ENCODE data around the gene CPVL. TPM values are rescaled to one million over a fixed set of nuclear protein-coding genes. Genes with fewer than 3 reads are reported as not detected.
A peak's percentile ranks its signal among the peaks of the same experiment; 100 is the strongest.
"Not testable (repeated sequence)": the region's sequence is repeated elsewhere in the genome, so short reads cannot be mapped to it uniquely, and the experiment has no call there.

Gene CPVL
- polyA plus RNA-seq, 6 donors from 2014 or later, result 0.82 to 5.5 (median 2.0) TPM

GRCh38 chr7:29109358-29109757 is 37.0 kb downstream of the CPVL start:
- Mint-ChIP-seq H3K4me3 (peak overlapping the region in 1 of 8 donors; percentile 53), H3K9me3 (peaks cover 0 to 6% (median 0%) of the 10 kb centered on the region in 7 donors), H3K27ac (no peak overlapping the region), H3K36me3 (no peaks in the 10 kb centered on the region), H3K4me1 (peaks cover 0 to 10% (median 4%) of the 10 kb centered on the region in 3 donors), H3K27me3 (peaks cover 0 to 22% (median 6%) of the 10 kb centered on the region in 3 donors)
- DNase-seq, result no peak
- ATAC-seq (ENCODE audit: low read depth in 2 of 2), result no peak

- Mint-ChIP-seq H3K9me3 (peaks cover 0 to 6% (median 0%) of the 10 kb centered on the region in 7 donors), H3K4me3 (no peak overlapping the region), H3K36me3 (no peaks in the 10 kb centered on the region), H3K4me1 (peaks cover 0 to 5% (median 0%) of the 10 kb centered on the region in 3 donors), H3K27ac (no peak overlapping the region), H3K27me3 (peaks cover 0 to 16% (median 6%) of the 10 kb centered on the region in 3 donors)
- DNase-seq (no peak), ATAC-seq (ENCODE audit: low read depth in 2 of 2) (no peak)
These were observed 39.3 kb downstream of the CPVL start for GRCh38 chr7:29107056-29107455.

GRCh38 chr7:29106669-29106988 is 39.7 kb downstream of the CPVL start:
- Mint-ChIP-seq H3K27me3 (peaks cover 0 to 16% (median 6%) of the 10 kb centered on the region in 3 donors), H3K27ac (peak overlapping the region in 1 of 6 donors; percentile 11), H3K4me3 (no peak overlapping the region), H3K4me1 (peaks cover 0 to 5% (median 0%) of the 10 kb centered on the region in 3 donors), H3K9me3 (peaks cover 0 to 6% (median 0%) of the 10 kb centered on the region in 7 donors), H3K36me3 (no peaks in the 10 kb centered on the region)
- no peak for ATAC-seq (ENCODE audit: low read depth in 2 of 2)
- DNase-seq, result no peak

DNA sequence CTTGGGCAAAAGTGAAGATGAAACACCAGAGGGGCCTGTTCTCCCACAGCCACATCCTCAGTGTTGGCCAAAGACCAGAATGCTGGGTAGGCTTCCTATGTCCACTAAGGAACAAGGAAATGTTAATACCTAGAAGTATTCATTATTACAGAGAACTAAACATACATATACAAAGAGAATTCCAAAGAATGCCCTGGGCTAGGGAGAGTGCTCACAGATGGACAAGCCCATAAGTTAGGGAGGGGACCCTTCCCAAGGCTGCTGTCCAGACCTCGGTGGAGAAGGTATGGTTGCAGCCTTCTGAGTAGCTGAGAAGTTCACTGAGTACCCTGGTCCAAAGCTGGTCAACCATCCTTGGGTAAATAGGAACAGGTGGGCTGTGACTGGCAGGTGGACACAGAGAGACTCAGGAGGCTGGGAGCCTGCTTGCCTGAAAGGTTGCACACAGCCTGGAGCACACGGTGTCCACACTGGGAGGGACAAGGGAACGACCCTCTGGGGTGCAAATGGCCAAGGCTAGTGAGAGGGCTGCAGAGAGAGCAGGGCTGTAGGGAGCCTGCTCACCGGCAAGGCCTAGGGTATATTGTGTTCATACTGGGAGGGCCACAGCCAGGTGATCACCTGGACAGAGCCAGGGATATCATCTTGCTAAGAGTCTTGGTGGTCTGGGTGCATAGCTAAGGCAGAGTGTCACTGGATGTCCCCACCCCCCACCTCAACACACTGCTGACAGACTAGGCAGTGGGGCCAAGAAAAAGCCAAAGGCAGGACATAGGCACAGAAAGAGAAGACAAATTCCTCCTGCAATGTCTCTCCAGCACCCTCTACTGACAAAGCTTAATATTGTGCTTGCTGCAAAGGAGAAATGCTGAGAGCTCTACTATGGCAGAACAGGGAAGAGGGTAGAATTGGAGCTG is 40.3 kb downstream of the CPVL start:
- peaks cover 0 to 5% (median 0%) of the 10 kb centered on the region in 3 donors for H3K4me1 Mint-ChIP-seq
- H3K27me3 Mint-ChIP-seq, result peaks cover 0 to 16% (median 6%) of the 10 kb centered on the region in 3 donors
- no peaks in the 10 kb centered on the region for H3K36me3 Mint-ChIP-seq
- no peak overlapping the region for H3K4me3 Mint-ChIP-seq
- peak; percentile 4 for DNase-seq
- ATAC-seq (ENCODE audit: low read depth in 2 of 2), result no peak
- H3K9me3 Mint-ChIP-seq, result peaks cover 0 to 6% (median 0%) of the 10 kb centered on the region in 7 donors
- peak overlapping the region in 1 of 6 donors; percentile 11 for H3K27ac Mint-ChIP-seq

GRCh38 chr7:29105191-29105590 is 41.1 kb downstream of the CPVL start:
- Mint-ChIP-seq H3K4me3 (no peak overlapping the region), H3K4me1 (peaks cover 0 to 5% (median 0%) of the 10 kb centered on the region in 3 donors), H3K9me3 (no peaks in the 10 kb centered on the region), H3K36me3 (no peaks in the 10 kb centered on the region), H3K27me3 (peaks cover 0 to 14% (median 6%) of the 10 kb centered on the region in 3 donors), H3K27ac (no peak overlapping the region)
- DNase-seq (no peak), ATAC-seq (ENCODE audit: low read depth in 2 of 2) (no peak)

DNA sequence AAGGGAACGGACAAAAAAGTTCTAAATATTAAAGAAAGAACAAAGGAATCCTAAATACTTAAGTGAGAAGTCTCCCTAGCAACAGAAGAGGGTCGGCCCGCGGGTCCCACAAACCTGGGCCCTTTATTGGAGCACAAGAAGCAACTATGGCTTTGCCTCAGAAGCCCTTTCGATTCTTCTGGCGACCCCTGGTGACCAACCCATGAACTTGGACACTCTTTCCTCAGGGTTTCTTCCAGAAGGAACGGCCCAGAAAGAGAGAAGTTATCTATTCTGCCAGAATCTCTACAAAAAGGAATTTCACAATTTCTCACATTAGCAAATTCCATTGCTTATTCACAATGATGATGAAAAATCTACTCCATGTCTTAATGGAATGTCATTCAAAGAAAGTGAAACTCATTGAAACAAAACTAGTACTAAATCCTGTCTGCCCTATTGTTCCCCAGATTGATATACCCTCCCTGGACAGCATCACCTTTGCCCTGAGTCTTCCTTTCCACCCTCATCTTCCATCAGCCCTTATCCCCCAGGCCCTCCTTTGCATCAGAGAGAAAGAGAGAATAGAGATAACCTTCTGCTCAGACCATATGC is 43.7 kb downstream of the CPVL start:
- Mint-ChIP-seq H3K36me3 (no peaks in the 10 kb centered on the region), H3K9me3 (no peaks in the 10 kb centered on the region), H3K4me3 (no peak overlapping the region), H3K4me1 (peaks cover 0 to 5% (median 0%) of the 10 kb centered on the region in 3 donors), H3K27me3 (no peaks in the 10 kb centered on the region), H3K27ac (no peak overlapping the region)
- no peak for DNase-seq
- no peak for ATAC-seq (ENCODE audit: low read depth in 2 of 2)

DNA sequence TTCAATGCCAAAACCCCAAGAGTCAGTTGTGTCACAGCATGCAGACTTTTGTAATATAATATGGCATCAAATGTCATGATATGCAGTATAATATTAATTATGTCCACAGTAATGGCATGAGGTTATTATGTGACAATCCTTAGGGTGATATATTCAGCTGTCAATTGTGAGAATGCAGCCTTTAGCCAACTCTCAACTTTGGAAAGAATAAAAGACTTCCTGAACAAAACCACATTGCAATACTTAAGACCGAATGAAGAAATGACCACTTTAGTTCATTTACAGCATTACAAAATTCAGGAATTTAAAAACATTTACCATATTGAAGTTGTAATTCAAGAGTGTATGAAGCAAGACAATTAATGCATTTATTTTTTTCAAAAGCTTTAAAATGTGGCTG is 45.4 kb downstream of the CPVL start:
- H3K4me3 Mint-ChIP-seq, result no peak overlapping the region
- H3K27me3 Mint-ChIP-seq, result no peaks in the 10 kb centered on the region
- no peaks in the 10 kb centered on the region for H3K36me3 Mint-ChIP-seq
- H3K4me1 Mint-ChIP-seq, result peaks cover 0 to 5% (median 0%) of the 10 kb centered on the region in 3 donors
- H3K27ac Mint-ChIP-seq, result no peak overlapping the region
- no peak for ATAC-seq (ENCODE audit: low read depth in 2 of 2)
- H3K9me3 Mint-ChIP-seq, result no peaks in the 10 kb centered on the region
- no peak for DNase-seq

GRCh38 chr7:29099896-29100847 is 46.2 kb downstream of the CPVL start:
- DNase-seq, result no peak
- no peak overlapping the region for H3K4me3 Mint-ChIP-seq
- peaks cover 0 to 5% (median 0%) of the 10 kb centered on the region in 3 donors for H3K4me1 Mint-ChIP-seq
- H3K36me3 Mint-ChIP-seq, result no peaks in the 10 kb centered on the region
- no peak overlapping the region for H3K27ac Mint-ChIP-seq
- H3K9me3 Mint-ChIP-seq, result no peaks in the 10 kb centered on the region
- H3K27me3 Mint-ChIP-seq, result no peaks in the 10 kb centered on the region
- no peak for ATAC-seq (ENCODE audit: low read depth in 2 of 2)

- H3K27me3 Mint-ChIP-seq, result peaks cover 0 to 9% (median under 1%) of the 10 kb centered on the region in 3 donors
- no peak for ATAC-seq (ENCODE audit: low read depth in 2 of 2)
- no peak for DNase-seq
- H3K4me3 Mint-ChIP-seq, result no peak overlapping the region
- no peak overlapping the region for H3K27ac Mint-ChIP-seq
- peaks cover 1 to 5% (median 4%) of the 10 kb centered on the region in 3 donors for H3K4me1 Mint-ChIP-seq
- H3K36me3 Mint-ChIP-seq, result no peaks in the 10 kb centered on the region
- H3K9me3 Mint-ChIP-seq, result no peaks in the 10 kb centered on the region
These were observed 49.9 kb downstream of the CPVL start for GRCh38 chr7:29096446-29096730.

DNA sequence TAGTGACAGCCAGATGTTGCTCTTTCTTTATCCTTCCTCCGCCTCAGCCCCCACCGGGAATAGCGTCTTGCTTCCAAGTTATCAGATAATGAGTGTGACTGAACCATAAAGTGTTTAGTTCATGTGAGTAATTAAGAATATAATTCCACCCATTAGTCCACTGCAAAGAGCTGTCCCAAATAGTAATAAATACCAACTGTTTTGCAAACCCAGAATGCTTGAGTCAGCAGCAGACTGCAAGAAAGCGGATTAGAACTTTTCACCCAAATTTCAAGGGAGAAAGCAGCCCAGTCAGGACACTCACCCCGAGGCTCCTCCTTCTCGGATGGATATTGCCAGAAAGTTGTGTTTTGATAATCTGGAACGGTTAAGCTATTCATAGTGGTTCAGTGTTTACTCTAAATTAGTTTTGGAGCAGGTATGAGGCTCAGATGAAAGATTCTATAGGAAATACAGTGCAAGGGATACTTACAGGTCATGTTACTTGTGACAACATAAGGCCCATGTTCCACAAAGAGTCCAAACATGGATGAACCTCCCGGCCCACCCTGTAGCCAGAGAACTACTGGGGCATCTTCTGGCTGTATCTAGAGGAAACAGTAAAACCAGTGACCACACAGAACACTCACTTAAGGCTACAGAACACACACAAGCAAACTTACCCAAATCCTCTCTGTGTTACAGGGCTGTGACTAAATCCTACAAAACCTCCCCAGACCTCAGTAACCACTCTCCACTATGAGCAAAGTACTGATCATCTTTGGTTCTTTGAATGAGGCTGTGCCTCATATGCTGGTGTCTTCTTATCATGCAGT is 50.5 kb downstream of the CPVL start:
- H3K4me3 Mint-ChIP-seq, result no peak overlapping the region
- peak overlapping the region in 1 of 6 donors; percentile 45 for H3K27ac Mint-ChIP-seq
- H3K9me3 Mint-ChIP-seq, result no peaks in the 10 kb centered on the region
- no peak for ATAC-seq (ENCODE audit: low read depth in 2 of 2)
- peaks cover 0 to 14% (median 6%) of the 10 kb centered on the region in 3 donors for H3K27me3 Mint-ChIP-seq
- DNase-seq, result no peak
- no peaks in the 10 kb centered on the region for H3K36me3 Mint-ChIP-seq
- H3K4me1 Mint-ChIP-seq, result peaks cover 7 to 11% (median 9%) of the 10 kb centered on the region in 3 donors

DNA sequence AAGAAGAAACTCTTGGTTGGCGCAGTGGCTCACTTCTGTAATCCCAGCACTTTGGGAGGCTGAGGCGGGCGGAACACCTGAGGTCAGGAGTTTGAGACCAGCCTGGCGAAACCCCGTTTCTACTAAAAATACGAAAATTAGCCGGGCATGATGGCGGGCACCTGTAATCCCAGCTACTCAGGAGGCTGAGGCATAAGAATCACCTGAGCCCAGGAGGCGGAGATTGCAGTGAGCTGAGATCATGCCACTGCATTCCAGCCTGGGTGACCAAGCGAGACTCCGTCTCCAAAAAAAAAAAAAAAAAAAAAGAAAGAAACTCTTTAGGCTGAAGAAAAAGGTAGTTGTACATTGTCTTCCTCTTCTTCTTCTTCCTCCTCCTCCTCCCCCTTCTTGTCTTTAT is 53.2 kb downstream of the CPVL start:
- H3K36me3 Mint-ChIP-seq; H3K4me3 Mint-ChIP-seq; H3K27ac Mint-ChIP-seq; DNase-seq; H3K9me3 Mint-ChIP-seq; ATAC-seq (ENCODE audit: low read depth in 2 of 2): not testable (repeated sequence)
- peaks cover 7 to 23% (median 17%) of the 10 kb centered on the region in 3 donors for H3K4me1 Mint-ChIP-seq
- H3K27me3 Mint-ChIP-seq, result peaks cover 0 to 21% (median 9%) of the 10 kb centered on the region in 3 donors

DNA sequence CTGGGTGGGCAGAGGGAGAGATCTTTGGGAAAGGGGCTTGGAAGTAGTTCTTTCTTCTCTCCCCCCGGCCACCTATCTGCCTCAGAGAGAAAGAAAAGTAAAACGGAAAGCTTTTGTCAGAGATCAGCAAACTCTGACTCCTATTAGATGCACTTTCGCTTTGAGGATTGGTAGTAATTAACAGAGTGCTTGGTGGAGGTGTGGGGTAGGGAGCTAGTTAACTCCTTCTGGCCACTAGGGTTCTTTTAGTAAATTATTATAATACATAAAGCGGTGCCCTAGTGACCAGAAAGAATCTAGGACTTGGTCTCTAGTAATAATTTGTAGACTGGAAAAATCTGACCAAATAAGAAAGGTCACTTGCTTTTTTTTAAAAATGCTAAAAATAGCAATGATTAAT is 54.6 kb downstream of the CPVL start:
- Mint-ChIP-seq H3K4me1 (peaks cover 7 to 26% (median 17%) of the 10 kb centered on the region in 3 donors), H3K36me3 (no peaks in the 10 kb centered on the region), H3K27me3 (peaks cover 0 to 21% (median 9%) of the 10 kb centered on the region in 3 donors), H3K9me3 (no peaks in the 10 kb centered on the region), H3K27ac (peak overlapping the region in 1 of 6 donors; percentile 25), H3K4me3 (peak overlapping the region; percentile 29 to 80 (median 70))
- DNase-seq (no peak), ATAC-seq (ENCODE audit: low read depth in 2 of 2) (peak; percentile 28 to 63)

All from naive B cell (primary cell).